H54 (cell line): ENCODE data around the gene PKIG.

Experiments used
- DNase-seq: peaks from one replicate; pipeline ENCODE4 v3.0.0; 2011; ENCODE audit warnings: low spot score, mixed read lengths; ENCODE audit not compliant: insufficient read length
- FAIRE-seq: peaks from 3 replicates; lab custom pipeline; 2011; peaks lifted over from hg19 to GRCh38; lab: Jason Lieb, UNC
- POLR2A ChIP-seq: IDR thresholded peaks from 2 replicates; pipeline ENCODE4 v1.6.1; 2011; ENCODE audit warnings: low read depth, mild to moderate bottlenecking, low read length

PKIG gene

GRCh38 chr20:44582311-44583025 is at the start of gene PKIG:
TSS of gene PKIG (plus strand) at chr20:44582579. CDS start at chr20:44614557, 31,978 bp downstream.
- TF ChIP-seq POLR2A: no peak; the same call in 1 of the 2 replicates
- DNase-seq (no peak), FAIRE-seq (peak; percentile 53)

- DNase-seq (peak; percentile 24), FAIRE-seq (no peak)
- TF ChIP-seq POLR2A: no peak
Observed at GRCh38 chr20:44532981-44533331, 49.4 kb upstream of the PKIG start.

GRCh38 chr20:44533928-44534327 is 48.5 kb upstream of the PKIG start:
- FAIRE-seq: no peak
- DNase-seq: no peak
- TF ChIP-seq POLR2A: no peak

- no peak for TF ChIP-seq POLR2A
- DNase-seq (no peak), FAIRE-seq (no peak)
Observed at GRCh38 chr20:44536175-44536574, 46.2 kb upstream of the PKIG start.

DNA sequence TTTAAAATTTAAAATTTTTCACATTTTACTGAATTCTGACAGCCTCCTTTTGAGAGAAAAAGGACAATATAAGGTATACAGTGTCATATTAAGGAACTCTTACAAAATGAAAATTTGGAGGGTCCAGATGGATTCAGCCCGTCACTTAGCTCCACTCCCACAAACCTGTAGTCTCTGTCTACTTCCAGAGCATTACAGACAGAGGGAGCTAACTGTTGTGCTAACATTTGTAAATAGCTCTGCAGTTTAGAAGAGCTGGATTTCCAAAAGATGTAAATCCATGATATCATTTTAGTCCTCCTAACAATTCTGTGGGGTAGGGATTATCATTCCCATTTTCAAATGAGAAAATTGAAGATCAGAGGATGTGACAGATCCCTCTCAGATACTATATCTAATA is 44.4 kb upstream of the PKIG start:
- no peak for FAIRE-seq
- no peak for TF ChIP-seq POLR2A

DNA sequence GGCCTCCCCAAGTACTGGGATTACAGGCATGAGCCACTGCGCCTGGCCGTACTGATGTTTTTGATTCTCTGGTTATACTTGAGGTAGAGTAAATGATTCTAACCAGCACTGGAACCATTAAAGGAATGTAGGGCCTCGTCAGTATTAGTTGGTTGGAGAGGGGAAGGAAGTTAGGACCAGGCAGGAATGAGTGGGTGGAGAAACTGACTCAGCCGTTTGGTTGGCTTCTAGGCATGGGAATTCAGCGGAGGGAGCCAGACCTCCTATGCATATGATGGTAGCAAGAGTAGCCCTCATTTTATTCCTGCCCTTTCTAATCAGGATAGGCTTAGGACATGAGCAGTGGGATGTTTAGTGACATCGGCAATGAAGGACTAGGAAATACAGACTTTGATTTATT is 41.5 kb upstream of the PKIG start:
- DNase-seq (peak; percentile 23), FAIRE-seq (no peak)
- no peak for TF ChIP-seq POLR2A

More for the DNA sequence above, 44.4 kb upstream of the PKIG start:
- DNase-seq: no peak

DNA sequence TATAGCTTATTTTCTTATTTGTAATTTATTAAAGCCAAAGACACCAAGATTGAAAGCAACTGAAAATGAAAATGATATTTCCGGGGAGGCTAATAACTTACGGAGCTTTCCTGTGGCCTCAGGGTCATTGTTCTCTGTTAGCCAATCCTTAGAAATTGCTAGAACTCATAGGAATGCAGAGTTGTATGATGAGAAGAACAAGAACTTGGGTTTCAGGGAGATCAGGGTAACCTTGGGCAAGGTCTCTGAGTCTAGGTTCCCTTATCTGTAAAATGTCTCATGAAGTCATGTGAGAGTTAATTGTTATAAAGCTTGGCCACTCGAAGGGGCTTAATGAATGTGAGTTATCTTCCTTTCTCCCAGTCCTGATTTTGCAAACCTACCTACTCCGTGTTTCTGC is 40.4 kb upstream of the PKIG start:
- FAIRE-seq (no peak), DNase-seq (no peak)
- no peak for TF ChIP-seq POLR2A

- DNase-seq (no peak), FAIRE-seq (no peak)
- no peak for TF ChIP-seq POLR2A
Observed at GRCh38 chr20:44542890-44543289, 39.5 kb upstream of the PKIG start.

- no peak for DNase-seq
- FAIRE-seq: no peak
- TF ChIP-seq POLR2A: no peak
Observed at GRCh38 chr20:44543358-44543757, 39.0 kb upstream of the PKIG start.

DNA sequence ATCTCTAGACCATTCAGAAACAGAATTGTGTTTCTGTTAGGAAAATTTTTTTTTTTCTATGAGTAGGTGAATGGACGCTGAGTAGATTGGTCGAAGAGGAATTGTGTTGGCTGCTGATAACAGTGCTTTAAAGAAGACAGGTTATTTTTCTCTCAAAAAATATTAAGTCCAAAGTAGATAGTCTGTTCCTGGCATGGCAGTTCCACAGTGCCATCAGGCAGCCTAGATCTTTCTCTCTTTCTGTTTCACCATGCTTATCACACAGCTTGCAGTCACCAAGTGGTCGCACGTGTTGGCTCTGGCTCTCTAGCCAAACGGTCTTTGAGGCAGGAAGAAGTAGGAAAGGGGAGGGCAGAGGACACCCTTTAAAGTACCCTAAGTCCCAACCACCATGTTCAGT is 38.1 kb upstream of the PKIG start:
- no peak for TF ChIP-seq POLR2A
- FAIRE-seq (no peak), DNase-seq (no peak)

- FAIRE-seq: no peak
- no peak for TF ChIP-seq POLR2A
- DNase-seq: no peak
Observed at GRCh38 chr20:44547419-44547818, 35.0 kb upstream of the PKIG start.

DNA sequence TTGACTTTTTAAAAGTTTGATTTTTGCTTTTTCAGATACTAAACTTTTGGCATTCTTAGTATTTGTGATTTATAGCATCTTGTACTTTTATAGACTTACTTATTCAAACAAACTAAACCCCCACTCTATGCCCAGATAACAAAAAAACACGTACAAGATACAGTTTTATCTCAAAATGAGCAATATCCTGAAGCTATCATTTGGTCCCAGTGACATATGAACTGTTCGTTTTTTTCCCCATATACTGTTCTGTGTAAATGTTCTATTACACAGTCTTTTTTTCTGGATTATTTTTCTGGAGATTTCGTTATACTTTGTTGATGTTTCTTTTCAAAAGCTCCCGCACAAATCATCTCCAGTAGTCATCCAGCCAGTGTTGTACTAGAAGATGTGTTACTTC is 33.3 kb upstream of the PKIG start:
- TF ChIP-seq POLR2A: no peak
- DNase-seq (no peak), FAIRE-seq (no peak)

- no peak for DNase-seq
- no peak for TF ChIP-seq POLR2A
- no peak for FAIRE-seq
Observed at GRCh38 chr20:44552050-44552449, 30.3 kb upstream of the PKIG start.

GRCh38 chr20:44552568-44552949 is 29.8 kb upstream of the PKIG start:
- TF ChIP-seq POLR2A: no peak
- FAIRE-seq (no peak), DNase-seq (no peak)
